ENCODE data around the gene CRAT.
A peak's percentile ranks its signal among the peaks of the same experiment; 100 is the strongest.

CRAT gene

DNA sequence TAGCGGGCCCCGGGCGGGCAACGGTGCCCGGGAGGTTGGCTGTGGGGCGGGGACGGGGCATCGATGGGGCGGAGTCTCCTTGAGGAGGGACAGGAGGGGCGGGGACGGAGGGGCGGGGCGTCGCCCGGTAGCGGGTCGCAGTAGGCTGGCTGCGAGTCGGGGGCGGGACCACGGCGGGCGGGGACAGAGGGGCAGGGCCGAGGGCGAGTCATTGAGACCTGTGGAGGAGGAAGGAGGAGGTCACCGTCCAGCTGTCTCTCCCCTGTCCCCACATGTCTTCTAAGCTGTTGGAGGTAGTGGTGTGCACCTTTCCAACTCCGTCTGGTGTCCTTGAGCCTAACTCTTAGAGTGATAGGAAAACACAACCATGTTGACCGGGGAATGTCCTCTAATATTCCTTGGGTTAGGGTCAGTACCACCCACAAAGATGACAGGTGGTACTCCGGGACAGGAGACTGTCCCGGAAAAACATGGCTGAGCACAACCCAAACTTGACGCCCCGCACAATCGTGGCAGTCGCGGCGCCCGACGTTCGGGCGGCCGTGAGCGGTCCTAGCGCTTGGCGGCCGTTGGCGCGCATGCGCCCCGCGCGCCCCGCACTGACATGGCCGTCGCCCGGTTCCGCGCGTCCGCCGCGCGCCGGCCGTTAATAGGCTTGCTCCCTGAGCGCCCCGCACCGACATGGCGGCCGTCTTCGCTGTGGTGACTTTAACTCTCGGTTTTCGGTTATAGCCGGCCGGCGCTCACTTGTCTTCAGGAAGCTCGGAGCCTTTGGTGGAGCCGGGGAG lies at the start of gene CRAT, which contains the start of gene PTPA:
TSS of gene CRAT (minus strand) at position 54 of the 788 bp plus-strand sequence. CDS start 284 bp downstream, outside the sequence.
TSS of gene PTPA (plus strand) at position 676 of the 788 bp plus-strand sequence. CDS start 186 bp downstream, outside the sequence.
- DNase-seq (ENCODE audit: low spot score), result peak; percentile 100

DNA sequence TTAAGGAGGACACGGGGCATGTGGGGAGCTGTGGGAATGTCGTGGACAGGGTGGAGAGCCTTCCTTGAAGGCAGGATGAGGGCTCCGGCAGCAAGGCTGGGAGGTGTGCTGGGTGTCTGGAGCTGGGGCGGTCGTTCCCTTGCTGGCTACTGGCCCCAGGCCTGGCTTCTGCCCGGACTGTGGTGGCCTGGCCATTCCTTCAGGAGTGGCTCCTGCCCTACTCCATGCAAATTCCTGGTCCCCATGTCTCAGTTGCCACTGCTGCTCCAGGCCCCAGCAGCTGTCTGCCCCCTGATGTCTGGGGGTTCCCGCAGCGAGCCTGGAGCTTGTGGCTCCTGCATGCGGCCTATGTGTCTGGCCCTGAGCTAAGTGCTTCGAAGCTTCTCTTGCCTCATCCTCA lies 45.6 kb upstream of the CRAT start:
- DNase-seq (ENCODE audit: low spot score), result no peak

DNA sequence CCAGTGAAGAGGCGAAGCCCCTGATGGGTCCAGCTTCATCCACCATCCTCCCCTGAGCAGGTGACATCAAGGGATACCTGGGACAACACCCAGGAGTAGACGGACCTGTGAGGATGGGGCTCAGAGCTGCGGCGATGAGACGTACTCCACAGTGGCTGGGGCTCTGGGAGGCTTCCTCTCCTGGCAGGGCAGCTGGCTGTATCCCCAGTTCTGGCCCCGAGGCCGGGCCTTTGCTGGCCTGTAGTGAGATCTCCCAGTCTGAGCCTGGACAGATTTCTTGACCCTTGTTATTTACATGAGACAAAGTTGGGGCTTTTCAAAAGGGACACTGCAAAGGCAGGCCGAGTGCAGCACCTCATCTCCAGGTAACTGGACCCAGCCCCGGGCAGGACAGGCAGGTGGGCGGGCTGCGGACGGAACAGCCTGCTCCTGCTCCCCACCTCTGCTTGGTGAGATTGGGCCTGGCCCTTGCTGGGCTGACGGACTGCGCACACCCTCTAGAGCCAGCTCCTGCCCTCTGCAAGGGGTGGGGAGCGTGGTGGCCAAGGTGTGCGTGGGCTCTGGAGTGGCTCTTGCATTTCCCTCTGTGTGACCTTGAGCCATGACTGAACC lies 44.4 kb upstream of the CRAT start:
- DNase-seq (ENCODE audit: low spot score), result no peak

DNA sequence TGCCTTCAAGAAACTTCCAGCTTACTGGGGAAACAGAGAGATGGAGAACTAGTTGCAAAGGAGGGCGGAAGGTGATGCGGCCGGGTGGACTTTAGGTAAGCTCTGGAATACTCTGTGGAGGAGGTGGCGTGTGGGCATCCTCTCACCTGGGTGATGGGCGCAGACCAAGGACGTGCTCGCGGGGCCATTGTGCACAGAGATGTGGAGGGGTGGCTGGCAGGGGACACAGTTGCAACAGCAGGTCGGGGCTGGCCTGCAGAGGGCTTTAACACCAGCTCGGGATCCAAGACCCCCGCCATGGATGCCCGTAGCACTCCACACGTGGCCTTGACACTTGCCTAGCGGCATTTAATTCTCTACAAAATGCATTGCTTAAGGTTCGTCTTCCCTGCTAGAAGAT lies 40.9 kb upstream of the CRAT start:
- DNase-seq (ENCODE audit: low spot score), result no peak

DNA sequence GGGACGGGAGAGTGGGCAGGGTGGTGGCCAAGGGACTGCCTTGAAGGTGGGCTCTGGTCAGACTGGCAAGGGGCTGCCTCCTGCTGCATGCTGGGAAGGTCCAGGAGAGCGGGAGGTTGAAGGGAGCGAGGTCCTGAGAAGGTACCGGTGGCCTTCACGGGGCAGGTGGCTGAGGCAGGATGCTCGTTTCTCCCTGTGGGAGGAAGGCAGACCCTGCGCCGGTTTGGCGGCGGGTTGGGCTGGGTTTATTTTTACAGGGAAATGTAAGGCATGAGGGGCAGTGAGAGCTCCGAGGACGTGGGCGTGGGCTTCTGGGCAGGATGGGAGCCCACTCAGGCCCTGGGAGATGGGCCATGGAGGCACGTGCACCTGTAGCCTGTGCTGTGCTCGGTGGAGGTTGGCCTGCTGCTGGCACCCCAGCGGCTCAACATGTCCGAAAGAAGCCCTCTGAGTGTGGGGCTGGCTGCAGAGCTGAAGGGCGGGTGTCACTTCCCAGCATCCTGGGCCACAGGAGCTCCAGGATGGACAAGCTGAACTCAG lies 40.1 kb upstream of the CRAT start:
- DNase-seq (ENCODE audit: low spot score), result no peak

DNA sequence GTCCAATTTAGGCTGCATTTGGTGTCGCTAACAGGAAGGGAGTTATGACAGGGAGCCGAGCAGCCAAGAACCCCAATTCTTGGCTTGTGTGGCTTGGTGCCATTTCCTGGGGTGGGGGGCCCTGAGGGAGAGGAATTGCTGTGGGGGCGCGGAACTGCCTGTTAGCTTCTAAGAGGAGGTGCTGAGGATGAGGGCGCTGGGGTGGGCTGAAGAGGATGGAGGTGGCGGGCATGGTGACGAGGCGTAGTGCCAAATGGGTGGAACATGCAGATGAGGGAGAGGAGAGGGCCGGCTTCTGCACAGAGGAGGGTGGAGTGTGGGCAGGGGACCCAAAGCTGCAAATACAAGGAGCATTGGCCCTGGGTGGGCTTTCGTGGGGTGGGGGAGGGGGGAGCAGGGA lies 39.5 kb upstream of the CRAT start:
- no peak for DNase-seq (ENCODE audit: low spot score)

DNA sequence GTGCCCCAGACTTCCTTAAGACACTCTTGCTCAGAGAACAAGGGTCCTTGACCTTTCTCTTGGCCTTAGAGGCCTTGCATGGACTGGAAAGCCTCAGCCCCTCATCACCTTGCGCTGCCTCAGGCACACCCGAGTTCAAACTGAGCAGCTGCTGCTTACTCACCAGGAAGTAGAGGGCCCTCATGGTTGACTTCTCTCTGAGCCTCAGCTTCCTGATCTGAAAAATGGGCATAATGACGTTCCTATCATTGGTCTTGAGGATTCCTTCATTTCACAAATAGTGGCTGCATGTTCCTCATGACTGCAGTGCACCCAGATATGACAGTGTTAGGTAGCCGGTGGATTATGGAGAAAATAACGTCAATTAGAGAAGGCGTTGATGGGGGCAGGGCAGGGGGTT lies 38.8 kb upstream of the CRAT start:
- DNase-seq (ENCODE audit: low spot score), result no peak

DNA sequence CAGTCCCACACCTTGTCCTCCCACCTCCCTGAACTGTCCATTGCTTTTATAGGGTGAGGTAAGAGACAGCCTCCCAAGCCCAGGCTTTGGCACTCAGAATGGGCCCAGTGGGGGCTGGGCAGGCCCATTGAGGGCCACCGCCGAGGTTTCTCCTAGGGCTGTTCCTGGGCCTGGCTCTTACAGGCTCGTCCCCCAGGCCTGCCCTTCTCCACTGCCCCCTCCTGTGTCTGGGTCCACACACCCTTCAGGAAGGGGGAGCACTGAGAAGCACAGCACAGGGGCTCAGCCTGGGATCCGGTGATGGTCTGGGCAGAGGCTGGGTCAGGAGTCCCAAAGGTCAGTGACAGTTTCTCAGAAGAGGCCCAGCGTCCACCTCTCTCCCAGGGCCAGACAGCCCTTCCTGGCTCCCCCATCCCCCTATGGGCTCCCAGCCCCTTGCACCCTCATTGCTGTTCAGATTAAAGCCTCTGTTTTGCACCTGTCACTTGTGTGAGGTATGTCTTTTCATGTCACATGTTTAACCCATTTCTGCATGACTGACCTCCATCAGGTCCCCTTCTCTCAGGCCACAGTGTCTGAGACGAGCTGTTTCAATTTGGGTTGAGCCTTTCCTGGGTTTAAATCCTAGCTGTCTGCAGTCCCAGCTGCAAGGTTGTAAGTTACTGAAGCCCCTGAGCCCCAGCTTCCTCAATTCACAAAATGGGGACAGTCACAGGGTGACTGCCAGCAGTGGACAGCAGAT lies 38.0 kb upstream of the CRAT start:
- DNase-seq (ENCODE audit: low spot score), result no peak

DNA sequence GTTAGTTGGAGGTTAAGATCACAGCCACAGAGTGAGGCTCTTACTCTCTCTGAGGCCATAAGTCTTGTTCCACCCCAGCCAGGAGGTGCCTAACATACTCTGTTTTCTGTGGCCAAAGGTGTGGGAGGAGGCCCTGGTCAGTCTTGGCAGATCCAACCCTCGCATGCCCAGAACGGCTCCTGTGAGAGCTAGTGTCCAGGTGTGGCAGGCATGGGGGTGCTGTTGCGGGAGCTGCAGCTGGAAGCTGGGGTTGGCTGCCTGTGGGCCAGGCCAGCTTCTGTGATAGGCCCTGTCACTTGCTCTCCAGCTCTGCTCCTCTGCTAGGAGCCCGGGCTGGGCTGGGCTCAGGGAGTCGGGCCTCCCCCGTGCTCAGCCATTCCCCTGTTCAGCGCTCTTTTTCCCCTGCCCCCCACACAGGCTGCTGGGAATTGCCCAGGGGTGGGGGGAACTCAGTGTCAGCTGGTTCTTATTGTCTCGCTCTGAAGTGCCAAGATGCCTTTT lies 35.9 kb upstream of the CRAT start:
- DNase-seq (ENCODE audit: low spot score), result peak; percentile 31

DNA sequence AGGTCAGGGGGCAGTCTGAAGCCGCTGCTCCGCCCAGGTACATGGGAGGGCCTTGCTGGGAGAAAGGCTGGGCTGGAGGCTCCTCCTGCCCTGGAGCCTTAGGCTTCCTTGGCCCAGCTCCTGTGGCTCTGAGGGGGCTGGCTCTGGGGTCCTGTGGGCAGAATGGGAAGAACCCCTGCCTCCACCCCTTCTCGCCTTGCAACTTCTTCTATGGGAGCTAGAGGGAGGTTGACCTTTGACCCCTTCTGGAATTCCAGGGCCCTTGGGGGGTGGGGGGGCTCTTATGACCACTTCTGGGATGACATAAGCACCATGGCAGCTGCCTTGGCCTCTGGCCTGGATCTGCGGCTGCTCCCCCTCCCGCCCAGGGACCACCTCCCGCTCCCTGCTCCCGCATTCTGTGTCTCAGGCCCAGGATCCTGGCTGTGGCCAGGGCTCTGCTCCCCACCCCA lies 35.3 kb upstream of the CRAT start:
- DNase-seq (ENCODE audit: low spot score), result peak; percentile 91

DNA sequence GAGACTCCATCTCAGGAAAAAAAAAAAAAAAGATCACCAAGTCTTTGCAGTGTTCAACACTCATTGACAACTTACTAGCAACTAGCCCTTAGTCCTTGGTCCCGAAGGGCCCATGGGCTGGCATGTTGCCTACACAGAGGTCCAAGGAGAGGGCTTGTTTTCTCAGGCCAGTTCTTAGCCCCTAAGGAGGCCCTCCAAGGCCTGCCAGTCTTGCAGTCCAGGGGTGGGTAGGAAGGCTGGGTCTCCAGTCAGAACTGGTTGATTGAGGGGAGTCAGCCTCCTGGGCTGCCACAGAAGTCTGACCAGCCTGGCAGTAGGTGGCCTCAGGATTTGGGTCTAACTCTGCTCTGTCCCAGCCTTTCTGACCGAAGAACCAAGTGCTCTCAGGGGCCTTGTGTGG lies 34.7 kb upstream of the CRAT start:
- no peak for DNase-seq (ENCODE audit: low spot score)

DNA sequence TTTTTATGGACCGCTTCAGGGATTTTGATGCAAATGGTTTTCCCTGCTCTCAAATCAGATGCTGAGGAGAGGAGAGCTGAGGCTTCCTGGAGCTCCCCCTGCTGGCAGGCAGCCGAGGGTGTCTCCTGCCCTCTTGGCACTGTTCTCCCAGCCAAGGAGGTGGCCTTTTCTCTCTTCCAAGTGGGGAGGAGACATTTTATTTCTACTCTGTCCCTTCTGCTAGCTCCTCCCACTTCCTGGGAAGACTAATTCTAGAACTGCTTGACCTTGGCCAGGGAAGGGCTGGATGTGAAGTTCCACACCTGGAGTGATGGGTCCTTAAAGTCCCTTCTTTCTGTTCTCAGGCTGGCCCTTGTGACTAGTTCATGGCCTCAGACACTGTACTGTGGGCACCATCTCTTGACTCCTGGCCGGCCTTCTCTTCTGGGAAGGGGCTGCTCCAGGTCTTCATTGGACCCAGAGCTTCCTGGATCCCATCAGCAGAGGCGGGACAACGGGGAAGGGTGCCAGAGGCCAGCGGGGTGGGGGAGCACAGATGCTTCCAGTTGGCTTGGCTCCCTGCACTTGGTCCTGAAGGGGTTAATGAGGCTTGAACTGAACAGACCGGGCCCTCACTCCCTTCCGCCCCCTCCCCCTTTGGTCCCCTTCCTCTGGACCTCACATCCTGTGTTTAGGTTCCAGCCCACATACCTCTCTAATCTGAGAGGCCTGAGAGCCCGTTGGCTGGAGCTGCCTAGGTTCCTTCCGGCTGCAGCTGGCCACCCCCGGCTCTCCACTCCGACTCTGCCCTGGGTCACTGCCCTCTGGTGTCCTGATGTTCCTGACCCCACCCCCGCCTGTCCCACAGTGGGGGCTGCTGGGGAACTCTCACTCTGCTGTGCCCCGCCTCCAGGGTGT lies 32.7 kb upstream of the CRAT start:
- DNase-seq (ENCODE audit: low spot score), result peak; percentile 94

DNA sequence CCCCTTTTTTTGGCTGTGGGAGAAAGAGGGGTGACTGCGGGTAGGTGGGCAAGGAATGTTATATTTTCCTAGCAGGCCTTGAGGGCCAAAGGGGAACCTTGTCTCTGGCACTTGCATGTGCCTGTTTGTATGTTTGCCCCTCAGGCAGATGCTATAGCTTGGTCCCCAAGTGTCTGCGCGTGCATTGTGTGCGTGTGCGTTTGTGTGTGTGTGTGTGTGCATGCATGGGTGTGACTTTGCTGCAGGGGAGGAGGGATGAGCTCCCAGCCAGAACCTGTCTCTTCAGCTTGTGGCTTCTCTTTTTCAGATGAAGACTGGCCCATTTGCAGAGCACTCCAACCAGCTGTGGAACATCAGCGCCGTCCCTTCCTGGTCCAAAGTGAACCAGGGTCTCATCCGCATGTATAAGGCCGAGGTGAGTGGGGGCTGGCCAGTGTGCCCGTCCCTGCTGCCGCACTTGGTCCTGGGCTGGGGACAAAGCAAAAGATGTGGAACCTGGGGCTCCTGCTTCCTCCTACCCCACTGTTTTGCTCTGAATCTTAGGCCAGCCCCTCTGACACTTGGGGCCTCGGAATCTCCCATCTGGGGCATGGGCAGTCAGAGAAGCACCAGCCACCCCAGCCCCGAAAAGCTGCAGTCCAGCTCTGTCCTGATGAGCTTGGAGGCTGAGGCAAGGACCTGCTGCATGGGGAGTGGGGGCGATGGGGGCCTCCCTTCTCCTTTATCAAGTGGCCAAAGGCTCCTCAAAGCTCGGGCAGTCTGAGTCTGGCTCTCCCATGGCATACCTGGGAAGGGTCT lies 31.7 kb upstream of the CRAT start:
- DNase-seq (ENCODE audit: low spot score), result no peak

DNA sequence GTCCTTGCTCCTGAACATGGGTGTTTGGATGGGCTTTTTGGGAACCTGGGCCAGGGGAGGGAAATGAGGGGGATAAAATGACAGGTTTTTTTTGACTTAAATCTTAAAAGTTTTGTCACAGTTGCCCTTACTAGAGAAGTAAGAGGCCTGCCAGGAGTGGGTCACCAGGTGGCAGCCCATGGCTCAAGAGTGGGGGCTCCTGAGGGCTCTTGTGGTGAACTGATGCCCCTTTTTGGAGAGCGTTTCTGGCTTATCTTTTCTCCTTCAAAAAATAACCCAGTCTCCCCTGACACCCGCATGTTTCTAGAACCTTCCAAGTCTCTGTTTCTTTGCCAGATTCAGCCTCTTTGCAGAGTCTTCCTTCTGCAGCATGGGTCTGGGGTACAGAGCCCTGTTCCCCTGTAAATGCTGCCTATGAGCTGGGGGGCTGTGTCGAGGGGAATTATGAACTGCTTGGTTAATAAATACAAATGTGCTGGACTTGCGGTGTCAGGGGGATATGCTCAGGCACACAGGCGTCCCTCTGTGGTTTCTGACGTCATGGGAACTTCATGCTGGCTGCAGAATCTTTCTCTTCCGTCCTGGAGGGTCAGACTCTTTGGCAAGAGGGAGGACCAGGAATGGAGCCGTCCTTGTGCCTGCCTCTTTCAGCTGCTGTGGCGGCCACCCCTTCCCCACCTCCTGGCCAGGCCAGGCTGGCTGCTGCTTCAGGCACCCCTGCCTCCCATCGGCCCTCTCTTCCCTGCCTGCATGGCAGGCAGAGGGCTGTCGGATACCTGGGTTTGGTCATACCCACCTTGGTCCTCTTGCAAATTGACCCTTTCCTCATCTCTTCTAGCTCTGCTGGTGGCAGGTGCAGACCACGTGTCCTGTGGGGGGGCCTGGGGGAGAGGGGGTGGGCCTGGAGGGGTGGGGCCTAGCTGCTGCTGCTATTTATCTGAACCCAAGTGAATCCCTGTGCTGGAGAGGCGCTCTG lies 30.8 kb upstream of the CRAT start:
- DNase-seq (ENCODE audit: low spot score), result peak; percentile 79

DNA sequence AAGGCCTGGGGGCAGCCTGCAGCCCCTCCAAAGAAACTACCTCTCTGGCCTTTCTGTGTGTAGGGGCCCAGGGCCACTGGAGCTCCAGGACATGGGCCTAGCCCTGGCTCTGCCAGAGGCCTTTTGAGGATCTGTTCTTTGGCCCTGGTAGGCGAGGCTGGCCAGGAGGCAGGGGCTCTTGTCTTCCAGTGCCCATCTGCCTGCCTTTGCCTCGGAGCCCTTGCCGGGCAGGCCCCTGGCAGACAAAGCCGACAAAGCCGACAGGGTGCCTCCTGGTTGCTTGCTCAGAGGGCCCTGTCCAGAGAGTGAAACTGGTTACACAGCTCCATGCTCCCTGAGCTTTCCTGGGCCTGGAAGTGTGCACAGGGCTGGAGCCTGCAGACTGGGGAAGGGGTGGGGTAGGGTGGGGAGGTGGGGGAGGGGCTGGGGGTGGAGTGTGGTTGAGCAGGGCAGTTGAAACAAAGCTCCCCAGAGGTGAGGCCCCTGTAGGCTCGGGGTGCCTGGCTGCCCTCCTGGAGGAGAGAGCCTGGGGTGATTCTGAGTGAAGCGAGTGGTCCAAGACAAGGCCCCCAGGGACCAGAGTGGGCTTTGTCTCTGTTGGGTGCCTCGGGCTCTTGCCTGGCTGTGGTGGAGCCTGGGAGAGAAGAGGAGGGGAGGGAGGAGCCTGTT lies 29.9 kb upstream of the CRAT start:
- DNase-seq (ENCODE audit: low spot score), result no peak

DNA sequence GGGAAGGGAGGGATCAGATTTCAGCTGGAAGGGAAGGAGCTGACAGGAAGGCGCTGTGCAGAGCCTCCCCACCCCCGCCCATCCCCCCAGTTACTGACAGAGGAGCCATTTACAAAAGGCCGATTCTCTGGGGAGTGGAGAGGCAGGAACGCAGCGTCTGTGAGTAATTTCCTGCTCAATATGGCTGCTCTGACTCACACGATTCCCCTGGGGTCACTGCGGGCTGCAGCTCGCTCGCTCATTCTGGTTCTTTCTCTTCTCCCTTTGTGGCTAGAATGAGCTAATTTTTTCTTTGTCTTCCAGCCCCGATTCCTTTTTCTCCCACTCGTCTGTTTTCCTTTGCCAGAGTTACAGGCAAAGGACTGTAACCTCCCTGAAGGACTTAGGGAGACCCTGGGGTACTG lies 29.4 kb upstream of the CRAT start:
- DNase-seq (ENCODE audit: low spot score), result peak; percentile 94

DNA sequence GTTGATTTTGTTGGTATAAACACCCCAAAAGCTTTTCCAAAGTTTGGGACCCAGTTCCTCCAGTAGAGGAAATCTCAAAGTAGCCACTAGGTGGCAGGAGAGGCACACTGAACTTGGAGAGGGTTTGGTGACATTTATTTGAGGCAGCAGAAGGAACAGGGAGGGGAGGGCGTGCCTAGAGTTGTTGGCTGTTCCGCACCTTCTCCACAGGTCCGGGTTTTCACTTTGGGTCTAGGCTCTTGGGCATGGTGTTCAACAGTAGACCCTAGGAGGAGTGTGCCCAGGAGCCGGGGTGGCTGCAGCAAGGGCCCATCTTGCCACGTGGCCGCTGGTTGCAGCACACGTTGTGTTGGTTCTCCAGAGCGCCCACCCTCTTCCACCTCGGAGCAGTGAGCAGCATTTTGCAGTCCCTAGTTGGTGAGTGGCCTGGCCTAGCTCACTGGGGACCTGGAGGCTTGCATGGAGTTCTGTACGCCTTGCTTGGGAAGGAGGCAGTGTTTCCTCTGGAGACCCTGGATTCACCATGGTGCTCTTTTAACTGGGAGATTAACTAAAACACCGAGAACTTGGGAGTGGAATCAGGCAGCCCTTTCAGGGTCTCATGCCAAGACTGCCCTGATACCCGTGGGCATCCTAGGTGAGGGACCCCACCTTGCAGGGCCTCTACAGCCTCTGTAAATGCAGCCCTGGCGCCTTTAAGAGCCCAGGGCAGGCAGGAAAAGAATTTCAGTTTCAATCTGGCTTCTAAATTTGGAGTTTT lies 28.8 kb upstream of the CRAT start:
- peak; percentile 72 for DNase-seq (ENCODE audit: low spot score)
